GM21576 (cell line): ENCODE results near the gene LDB3.

Experiments used
- ATAC-seq: cut with Tn5 transposase; IDR thresholded peaks from one replicate; pipeline ENCODE4 v1.9.1; 2021; ENCODE audit warnings: mild to moderate bottlenecking, moderate library complexity; ENCODE audit not compliant: unreplicated experiment

Gene LDB3

GRCh38 chr10:86663576-86664339, 4.6 kb upstream of the LDB3 start:
- no peak for ATAC-seq

- ATAC-seq: no peak
Measured at GRCh38 chr10:86664341-86665217, 3.7 kb upstream of the LDB3 start.

GRCh38 chr10:86665218-86665607, 3.1 kb upstream of the LDB3 start:
- ATAC-seq: no peak

- ATAC-seq: no peak
Measured at GRCh38 chr10:86665868-86666267, 2.4 kb upstream of the LDB3 start.

- ATAC-seq: no peak
Measured at GRCh38 chr10:86666538-86666937, 1.8 kb upstream of the LDB3 start.

GRCh38 chr10:86667421-86668181, 710 bp upstream of the LDB3 start:
- ATAC-seq: no peak

- no peak for ATAC-seq
Measured at GRCh38 chr10:86670290-86670811, 2.0 kb downstream of the LDB3 start.

GRCh38 chr10:86670876-86671275, 2.6 kb downstream of the LDB3 start:
- ATAC-seq: no peak

GRCh38 chr10:86671419-86671818, 3.1 kb downstream of the LDB3 start:
- ATAC-seq: no peak

GRCh38 chr10:86671985-86672710, 3.8 kb downstream of the LDB3 start:
- ATAC-seq: no peak

- no peak for ATAC-seq
Measured at GRCh38 chr10:86673216-86673826, 5.0 kb downstream of the LDB3 start.

- ATAC-seq: no peak
Measured at GRCh38 chr10:86673827-86674581, 5.7 kb downstream of the LDB3 start.

- ATAC-seq: no peak
Measured at GRCh38 chr10:86674912-86675311, 6.6 kb downstream of the LDB3 start.

- ATAC-seq: no peak
Measured at GRCh38 chr10:86677374-86677773, 9.1 kb downstream of the LDB3 start.

- ATAC-seq: no peak
Measured at GRCh38 chr10:86678999-86679792, 10.9 kb downstream of the LDB3 start.

GRCh38 chr10:86681047-86681446, 12.7 kb downstream of the LDB3 start:
- ATAC-seq: no peak

- no peak for ATAC-seq
Measured at GRCh38 chr10:86681722-86682386, 13.5 kb downstream of the LDB3 start.

GRCh38 chr10:86682675-86683074, 14.4 kb downstream of the LDB3 start:
- ATAC-seq: no peak
